Esophagus squamous epithelium (tissue), 4 donors: ENCODE data around the gene NPAS1.

ENCODE experiments used
- CTCF ChIP-seq, 6 experiments: fragments of 450-650 bp in 4 of 6; fragments of 200-600 bp in 2 of 6; sonication (generic) in 2 of 6; IDR thresholded peaks; one replicate each; pipeline ENCODE4 v1.5.1; 2016 to 2019; ENCODE audit warnings: antibody characterized with exemption in 6 of 6, mild to moderate bottlenecking in 4 of 6, moderate library complexity in 4 of 6
- POLR2A ChIP-seq, 4 donors: fragments of 450-650 bp; IDR thresholded peaks; one replicate each; pipeline ENCODE4 v1.6.1; 2017; ENCODE audit warnings: antibody characterized with exemption in 4 of 4, mild to moderate bottlenecking in 4 of 4, moderate library complexity in 3 of 4

- TF ChIP-seq CTCF (IDR thresholded peaks at IDR 0.05) (no peak), POLR2A (IDR thresholded peaks at IDR 0.05) (no peak)
These were observed 6.5 kb downstream of the NPAS1 start for GRCh38 chr19:47026156-47026555.
